Stimulated activated CD8-positive, alpha-beta memory T cell treated with anti-CD3 and anti-CD28 coated beads, Interleukin-2, amount 100 ng/mL, for 1 hour (primary cell): ENCODE data around the gene NABP2.

Experiments used
- DNase-seq, 2 donors: peaks; one replicate each; pipeline ENCODE4 v3.0.0-alpha.2; 2020; ENCODE audit warnings: low read depth in 2 of 2

NABP2 gene

GRCh38 chr12:56274299-56274698, 50.2 kb downstream of the NABP2 start:
- DNase-seq: no peak

GRCh38 chr12:56278905-56279304, 54.8 kb downstream of the NABP2 start:
- no peak for DNase-seq
